K562 (cell line): ENCODE results near the gene L3MBTL1. TPM values are rescaled to one million over a fixed set of nuclear protein-coding genes. Genes with fewer than 3 reads are reported as not detected.

Source experiments
- CEBPB ChIP-seq: fragments of 450-650 bp; IDR thresholded peaks from 2 replicates; pipeline ENCODE4 v1.6.1; 2016; ENCODE audit warnings: missing genetic modification characterization, missing compliant biosample characterization
- GATAD2B ChIP-seq: fragments of 450-650 bp; IDR thresholded peaks from 2 replicates; pipeline ENCODE4 v1.6.1; 2017; ENCODE audit warnings: mild to moderate bottlenecking, borderline replicate concordance
- HNRNPLL ChIP-seq: fragments of 200-400 bp; formaldehyde crosslinking; IDR thresholded peaks from 2 replicates; pipeline ENCODE4 v1.6.1; 2017; ENCODE audit warnings: low read length, low read depth, mild to moderate bottlenecking; ENCODE audit not compliant: poor library complexity, severe bottlenecking
- IRF2 ChIP-seq: sonication (generic); formaldehyde crosslinking; IDR thresholded peaks from 2 replicates; pipeline ENCODE4 v1.8.1; 2022; ENCODE audit warnings: mild to moderate bottlenecking, missing genetic modification reagents
- KAT8 ChIP-seq: fragments of 450-650 bp; IDR thresholded peaks from 2 replicates; pipeline ENCODE4 v1.6.1; 2016; ENCODE audit warnings: low read depth, mild to moderate bottlenecking
- MAZ ChIP-seq, 2 experiments: fragments of 450-650 bp in 1 of 2; sonication (generic) in 1 of 2; formaldehyde crosslinking; IDR thresholded peaks in 1 of 2; conservative IDR thresholded peaks in 1 of 2; 2 replicates each; pipeline versions ENCODE4 v1.4.0 to v1.5.0; 2020; ENCODE audit warnings: mild to moderate bottlenecking in 1 of 2, missing genetic modification reagents in 1 of 2
- MYBL2 ChIP-seq, 2 experiments: fragments of 450-650 bp in 1 of 2; sonication (generic) in 1 of 2; formaldehyde crosslinking in 1 of 2; IDR thresholded peaks; 2 replicates each; pipeline versions ENCODE4 v1.6.1 to v1.8.1; 2017 to 2022; ENCODE audit warnings: borderline replicate concordance in 1 of 2, inconsistent platforms in 1 of 2, low read depth in 1 of 2, mild to moderate bottlenecking in 1 of 2, missing genetic modification reagents in 1 of 2, moderate library complexity in 1 of 2
- NCOA2 ChIP-seq, 2 experiments: fragments of 450-650 bp; IDR thresholded peaks; 2 replicates each; pipeline ENCODE4 v1.6.1; 2018; ENCODE audit warnings: mild to moderate bottlenecking in 2 of 2, moderate library complexity in 1 of 2; ENCODE audit not compliant: partially characterized antibody in 2 of 2
- PHB2 ChIP-seq: fragments of 450-650 bp; IDR thresholded peaks from 2 replicates; pipeline ENCODE4 v1.6.1; 2017; ENCODE audit warnings: low read depth
- SAFB ChIP-seq: fragments of 200-400 bp; formaldehyde crosslinking; IDR thresholded peaks from 2 replicates; pipeline ENCODE4 v1.6.1; 2017; ENCODE audit warnings: low read depth, low read length, borderline replicate concordance
- SAFB2 ChIP-seq: fragments of 200-400 bp; formaldehyde crosslinking; IDR thresholded peaks from 2 replicates; pipeline ENCODE4 v1.6.1; 2018; ENCODE audit warnings: borderline replicate concordance, low read length, low read depth, moderate library complexity; ENCODE audit not compliant: severe bottlenecking
- SIX5 ChIP-seq, 2 experiments: IDR thresholded peaks; 2 replicates each; pipeline ENCODE4 v1.6.1; 2011; ENCODE audit warnings: low read length in 2 of 2, borderline replicate concordance in 1 of 2, low read depth in 1 of 2, mild to moderate bottlenecking in 1 of 2, moderate library complexity in 1 of 2; ENCODE audit not compliant: insufficient read depth in 1 of 2
- TAF9B ChIP-seq: fragments of 450-650 bp; IDR thresholded peaks from 2 replicates; pipeline ENCODE4 v1.6.1; 2018; ENCODE audit warnings: mild to moderate bottlenecking; ENCODE audit not compliant: partially characterized antibody
- TCF3 ChIP-seq: sonication (generic); formaldehyde crosslinking; IDR thresholded peaks from 2 replicates; pipeline ENCODE4 v1.4.0; 2020; ENCODE audit warnings: mild to moderate bottlenecking, missing genetic modification reagents
- WHSC1 ChIP-seq: IDR thresholded peaks from one replicate; pipeline ENCODE4 v1.6.1; 2012; ENCODE audit warnings: low read length, control low read depth, inconsistent platforms
- ZBTB1 ChIP-seq: sonication (generic); formaldehyde crosslinking; IDR thresholded peaks from 2 replicates; pipeline ENCODE4 v1.8.1; 2023; ENCODE audit warnings: missing genetic modification reagents, low read depth, mild to moderate bottlenecking, borderline replicate concordance
- polyA plus RNA-seq, 8 experiments: library from polyadenylated mRNA; depleted of rRNA in 4 of 8; stranded (reverse) in 5 of 8; unstranded in 3 of 8; fragments of >200 nt; fragmentation: Nextera tagmentation in 2 of 8; fragmentation: Illumina TruSeq in 1 of 8; extraction: Ambion mirVana in 2 of 8; extraction: Trizol in 1 of 8; gene quantifications; 2 replicates each; pipeline versions ENCODE4 v1.2.1 to v1.2.3, GENCODE V29; 2011 to 2014; ENCODE audit warnings: inconsistent platforms in 1 of 8, missing spikeins in 1 of 8
- total RNA-seq, 7 experiments: library from RNA; depleted of rRNA in 6 of 7; stranded (reverse); fragments of >200 nt in 6 of 7; fragmentation: Illumina TruSeq in 2 of 7; extraction: Trizol in 2 of 7; gene quantifications; 2 replicates each; pipeline versions ENCODE4 v1.2.1 to v1.2.3, GENCODE V29; 2011 to 2021; ENCODE audit warnings: low replicate concordance in 1 of 7
- TF ChIP-seq, protein P1 (sequence below), 2 experiments: fragments of 150-350 bp in 1 of 2; IDR thresholded peaks; 2 replicates each; pipeline ENCODE4 v1.6.1; 2012 to 2016; ENCODE audit warnings: low read depth in 2 of 2, low read length in 2 of 2, mild to moderate bottlenecking in 1 of 2, moderate library complexity in 1 of 2
- TF ChIP-seq, protein P2 (sequence below): fragments of 450-650 bp; formaldehyde crosslinking; IDR thresholded peaks from 2 replicates; pipeline ENCODE4 v1.4.0; 2022; ENCODE audit warnings: missing genetic modification characterization
- TF ChIP-seq, protein P3 (sequence below), 2 experiments: IDR thresholded peaks; 2 replicates each; pipeline ENCODE4 v1.6.1; 2012; ENCODE audit warnings: improper control_type of control experiment in 2 of 2, low read depth in 2 of 2, low read length in 2 of 2, borderline replicate concordance in 1 of 2

Gene L3MBTL1
- total and polyA plus RNA-seq, 9 of the 15 experiments (the other 6 are each of a cell fraction or from before 2014, with no cell fraction given), result 0.77 to 10.0 (median 4.4) TPM

DNA sequence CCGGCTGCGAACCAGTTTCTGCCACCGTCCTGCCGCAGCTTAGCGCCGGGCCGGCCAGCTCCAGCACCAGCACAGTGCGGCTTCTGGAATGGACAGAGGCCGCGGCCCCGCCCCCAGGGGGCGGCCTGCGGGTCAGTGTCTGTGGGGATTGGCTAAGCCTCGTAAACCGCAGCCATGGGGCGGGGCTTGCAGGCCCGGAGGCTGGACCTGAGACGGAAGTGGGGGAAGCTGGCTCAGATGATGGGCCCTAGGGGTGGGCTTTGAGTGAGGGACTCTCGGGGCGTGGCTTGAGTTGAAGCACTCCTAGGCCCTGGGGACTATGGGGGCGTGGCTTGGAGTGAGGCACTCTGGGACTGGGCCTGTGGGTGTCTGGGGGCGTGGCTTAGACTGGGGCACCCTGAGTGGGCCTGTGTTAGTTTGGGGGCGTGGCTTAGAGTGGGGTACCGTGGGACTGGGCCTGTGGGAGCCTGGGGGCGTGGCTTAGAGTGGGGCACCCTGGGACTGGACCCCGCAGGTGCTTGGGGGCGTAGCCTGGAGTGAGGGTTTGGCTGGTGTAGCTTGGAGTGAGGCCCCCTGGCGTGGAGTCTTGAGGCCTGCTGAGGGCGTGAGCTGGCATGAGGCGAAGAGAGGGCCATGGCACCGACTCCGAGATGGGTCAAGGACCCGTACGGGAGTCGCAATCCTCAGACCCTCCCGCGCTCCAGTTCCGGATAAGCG, 6.6 kb downstream of the L3MBTL1 start (continued):
- TF ChIP-seq, protein P1, sequence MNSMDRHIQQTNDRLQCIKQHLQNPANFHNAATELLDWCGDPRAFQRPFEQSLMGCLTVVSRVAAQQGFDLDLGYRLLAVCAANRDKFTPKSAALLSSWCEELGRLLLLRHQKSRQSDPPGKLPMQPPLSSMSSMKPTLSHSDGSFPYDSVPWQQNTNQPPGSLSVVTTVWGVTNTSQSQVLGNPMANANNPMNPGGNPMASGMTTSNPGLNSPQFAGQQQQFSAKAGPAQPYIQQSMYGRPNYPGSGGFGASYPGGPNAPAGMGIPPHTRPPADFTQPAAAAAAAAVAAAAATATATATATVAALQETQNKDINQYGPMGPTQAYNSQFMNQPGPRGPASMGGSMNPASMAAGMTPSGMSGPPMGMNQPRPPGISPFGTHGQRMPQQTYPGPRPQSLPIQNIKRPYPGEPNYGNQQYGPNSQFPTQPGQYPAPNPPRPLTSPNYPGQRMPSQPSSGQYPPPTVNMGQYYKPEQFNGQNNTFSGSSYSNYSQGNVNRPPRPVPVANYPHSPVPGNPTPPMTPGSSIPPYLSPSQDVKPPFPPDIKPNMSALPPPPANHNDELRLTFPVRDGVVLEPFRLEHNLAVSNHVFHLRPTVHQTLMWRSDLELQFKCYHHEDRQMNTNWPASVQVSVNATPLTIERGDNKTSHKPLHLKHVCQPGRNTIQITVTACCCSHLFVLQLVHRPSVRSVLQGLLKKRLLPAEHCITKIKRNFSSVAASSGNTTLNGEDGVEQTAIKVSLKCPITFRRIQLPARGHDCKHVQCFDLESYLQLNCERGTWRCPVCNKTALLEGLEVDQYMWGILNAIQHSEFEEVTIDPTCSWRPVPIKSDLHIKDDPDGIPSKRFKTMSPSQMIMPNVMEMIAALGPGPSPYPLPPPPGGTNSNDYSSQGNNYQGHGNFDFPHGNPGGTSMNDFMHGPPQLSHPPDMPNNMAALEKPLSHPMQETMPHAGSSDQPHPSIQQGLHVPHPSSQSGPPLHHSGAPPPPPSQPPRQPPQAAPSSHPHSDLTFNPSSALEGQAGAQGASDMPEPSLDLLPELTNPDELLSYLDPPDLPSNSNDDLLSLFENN (IDR thresholded peaks at IDR 0.05; ENCODE audit: low read depth in 2 of 2, low read length in 2 of 2), result no peak
- TF ChIP-seq MYBL2 (IDR thresholded peaks at IDR 0.05; ENCODE audit: low read depth) (no peak), MYBL2 (CRISPR knock-in tag; IDR thresholded peaks at IDR 0.05; ENCODE audit: borderline replicate concordance) (no peak), PHB2 (no peak), IRF2 (no peak), NCOA2 (IDR thresholded peaks at IDR 0.05; ENCODE audit: partially characterized antibody in 2 of 2) (no peak), CEBPB (tag) (no peak), SIX5 (IDR thresholded peaks at IDR 0.05; ENCODE audit: borderline replicate concordance in 1 of 2, insufficient read depth in 1 of 2, low read depth in 1 of 2, low read length in 2 of 2) (no peak), TCF3 (no peak), GATAD2B (no peak), KAT8 (no peak), SAFB (peak; percentile 51; the same call in 1 of the 2 replicates), ZBTB1 (CRISPR knock-in tag) (no peak), HNRNPLL (no peak), SAFB2 (no peak), WHSC1 (no peak), TAF9B (no peak), MAZ (CRISPR knock-in tag; conservative IDR thresholded peaks at IDR 0.05 in 1 of 2, IDR thresholded peaks at IDR 0.05 in 1 of 2) (peak in 1 of 2 experiments; percentile 26; a peak in 1 of 4 replicates)
- TF ChIP-seq, protein P2, sequence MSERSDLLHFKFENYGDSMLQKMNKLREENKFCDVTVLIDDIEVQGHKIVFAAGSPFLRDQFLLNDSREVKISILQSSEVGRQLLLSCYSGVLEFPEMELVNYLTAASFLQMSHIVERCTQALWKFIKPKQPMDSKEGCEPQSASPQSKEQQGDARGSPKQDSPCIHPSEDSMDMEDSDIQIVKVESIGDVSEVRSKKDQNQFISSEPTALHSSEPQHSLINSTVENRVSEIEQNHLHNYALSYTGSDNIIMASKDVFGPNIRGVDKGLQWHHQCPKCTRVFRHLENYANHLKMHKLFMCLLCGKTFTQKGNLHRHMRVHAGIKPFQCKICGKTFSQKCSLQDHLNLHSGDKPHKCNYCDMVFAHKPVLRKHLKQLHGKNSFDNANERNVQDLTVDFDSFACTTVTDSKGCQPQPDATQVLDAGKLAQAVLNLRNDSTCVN (CRISPR knock-in tag), result no peak
- TF ChIP-seq, protein P3, sequence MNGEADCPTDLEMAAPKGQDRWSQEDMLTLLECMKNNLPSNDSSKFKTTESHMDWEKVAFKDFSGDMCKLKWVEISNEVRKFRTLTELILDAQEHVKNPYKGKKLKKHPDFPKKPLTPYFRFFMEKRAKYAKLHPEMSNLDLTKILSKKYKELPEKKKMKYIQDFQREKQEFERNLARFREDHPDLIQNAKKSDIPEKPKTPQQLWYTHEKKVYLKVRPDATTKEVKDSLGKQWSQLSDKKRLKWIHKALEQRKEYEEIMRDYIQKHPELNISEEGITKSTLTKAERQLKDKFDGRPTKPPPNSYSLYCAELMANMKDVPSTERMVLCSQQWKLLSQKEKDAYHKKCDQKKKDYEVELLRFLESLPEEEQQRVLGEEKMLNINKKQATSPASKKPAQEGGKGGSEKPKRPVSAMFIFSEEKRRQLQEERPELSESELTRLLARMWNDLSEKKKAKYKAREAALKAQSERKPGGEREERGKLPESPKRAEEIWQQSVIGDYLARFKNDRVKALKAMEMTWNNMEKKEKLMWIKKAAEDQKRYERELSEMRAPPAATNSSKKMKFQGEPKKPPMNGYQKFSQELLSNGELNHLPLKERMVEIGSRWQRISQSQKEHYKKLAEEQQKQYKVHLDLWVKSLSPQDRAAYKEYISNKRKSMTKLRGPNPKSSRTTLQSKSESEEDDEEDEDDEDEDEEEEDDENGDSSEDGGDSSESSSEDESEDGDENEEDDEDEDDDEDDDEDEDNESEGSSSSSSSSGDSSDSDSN (IDR thresholded peaks at IDR 0.05; ENCODE audit: borderline replicate concordance in 1 of 2, low read depth in 2 of 2, low read length in 2 of 2), result no peak
